GM19463 (cell line): ENCODE measurements around the gene FAM98C.
"Not testable (repeated sequence)": the region's sequence is repeated elsewhere in the genome, so short reads cannot be mapped to it uniquely, and the experiment has no call there.

Experiments
- ATAC-seq: cut with Tn5 transposase; IDR thresholded peaks from one replicate; pipeline ENCODE4 v1.9.1; 2021; ENCODE audit warnings: mild to moderate bottlenecking, moderate library complexity; ENCODE audit not compliant: unreplicated experiment

The FAM98C gene

DNA sequence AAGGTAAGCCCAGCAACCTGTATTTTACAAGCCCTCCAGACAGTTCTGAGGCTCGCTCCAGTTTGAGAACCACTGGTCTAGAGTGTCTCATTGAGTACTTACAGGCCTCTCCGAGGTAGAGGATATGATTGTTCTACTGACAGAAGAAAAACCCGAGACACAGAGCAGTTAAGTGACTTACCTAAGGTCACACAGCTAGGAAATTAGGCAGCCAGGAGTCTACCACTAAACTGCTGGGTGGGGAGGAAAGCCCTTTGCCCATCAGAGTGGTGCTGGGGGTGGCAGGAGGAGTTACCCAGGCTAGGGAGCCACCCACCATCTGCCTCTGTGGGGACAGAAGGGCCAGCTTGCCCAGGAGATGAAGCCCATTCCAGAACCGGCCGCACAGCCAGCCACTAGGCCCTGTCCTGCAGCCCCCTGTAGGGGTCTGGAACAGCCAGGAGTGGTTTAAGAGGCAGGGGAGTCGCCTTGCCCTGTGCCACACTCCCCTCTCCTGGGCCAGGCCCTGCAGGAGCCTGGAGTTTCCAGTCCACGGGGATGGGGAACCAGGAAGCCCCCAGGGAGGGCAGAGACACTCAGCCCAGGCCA, 22.4 kb downstream of the FAM98C start:
- no peak for ATAC-seq

DNA sequence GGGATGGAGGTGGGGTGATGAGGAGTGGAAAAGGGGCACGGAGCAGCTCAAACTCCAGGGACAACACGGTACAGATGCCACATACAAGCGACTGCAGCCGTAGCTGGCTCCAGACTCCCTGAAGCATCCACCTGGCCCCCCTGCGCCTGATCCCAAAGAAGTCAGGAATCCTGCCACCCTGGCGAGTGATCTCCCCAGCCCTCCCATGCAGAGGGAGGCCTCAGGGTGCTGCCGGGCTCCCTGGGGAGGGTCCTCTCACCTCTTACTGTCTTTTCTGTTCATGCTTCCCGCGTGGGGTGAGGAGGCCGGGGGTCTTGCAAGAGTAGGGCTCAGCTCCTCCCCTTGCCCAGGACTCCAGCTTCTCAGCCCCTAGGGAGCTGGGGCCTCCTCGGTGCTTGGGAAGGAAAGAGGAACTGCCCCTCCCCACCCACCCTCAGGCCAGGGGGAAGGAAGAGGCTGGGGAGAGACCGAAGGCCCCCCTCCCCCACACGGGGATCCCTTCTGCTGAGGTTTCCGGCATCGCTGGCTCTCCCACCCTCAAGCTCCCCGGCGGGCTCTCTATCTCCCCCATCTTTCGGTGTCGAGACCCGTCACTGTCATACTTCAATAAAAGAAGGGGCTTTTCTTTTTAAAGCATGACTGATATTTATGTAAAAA, 23.0 kb downstream of the FAM98C start, which contains the start of gene RASGRP4:
Gene RASGRP4 (minus strand): TSS at position 410 of the 657 bp plus-strand sequence. CDS start 128 bp downstream, at position 282.
- no peak for ATAC-seq

DNA sequence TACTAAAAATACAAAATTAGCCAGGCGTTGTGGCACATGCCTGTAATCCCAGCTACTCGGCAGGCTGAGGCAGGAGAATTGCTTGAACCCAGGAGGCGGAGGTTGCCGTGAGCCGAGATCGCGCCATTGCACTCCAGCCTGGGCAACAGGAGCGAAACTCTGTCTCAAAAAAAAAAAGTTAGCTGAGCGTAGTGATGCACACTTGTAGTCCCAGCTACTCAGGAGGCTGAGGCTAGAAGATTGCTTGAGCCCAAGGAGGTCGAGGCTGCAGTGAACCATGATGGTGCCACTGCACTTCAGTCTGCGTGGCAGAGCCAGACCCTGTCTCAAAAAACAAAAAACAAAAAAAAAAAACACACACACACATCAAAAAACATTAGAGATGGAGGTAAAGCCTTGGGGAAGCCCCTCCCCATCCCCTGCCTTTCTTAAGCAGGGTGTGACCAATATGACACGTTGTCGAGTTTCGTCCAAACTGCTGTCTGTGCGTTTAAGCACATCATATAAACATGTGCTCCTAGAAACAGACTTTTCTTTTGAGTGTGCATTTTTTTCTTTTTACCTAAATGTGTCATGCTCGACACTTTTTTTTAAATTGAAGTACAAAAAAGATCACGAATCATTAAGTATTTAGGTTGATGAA, 24.3 kb downstream of the FAM98C start:
- ATAC-seq: not testable (repeated sequence)

DNA sequence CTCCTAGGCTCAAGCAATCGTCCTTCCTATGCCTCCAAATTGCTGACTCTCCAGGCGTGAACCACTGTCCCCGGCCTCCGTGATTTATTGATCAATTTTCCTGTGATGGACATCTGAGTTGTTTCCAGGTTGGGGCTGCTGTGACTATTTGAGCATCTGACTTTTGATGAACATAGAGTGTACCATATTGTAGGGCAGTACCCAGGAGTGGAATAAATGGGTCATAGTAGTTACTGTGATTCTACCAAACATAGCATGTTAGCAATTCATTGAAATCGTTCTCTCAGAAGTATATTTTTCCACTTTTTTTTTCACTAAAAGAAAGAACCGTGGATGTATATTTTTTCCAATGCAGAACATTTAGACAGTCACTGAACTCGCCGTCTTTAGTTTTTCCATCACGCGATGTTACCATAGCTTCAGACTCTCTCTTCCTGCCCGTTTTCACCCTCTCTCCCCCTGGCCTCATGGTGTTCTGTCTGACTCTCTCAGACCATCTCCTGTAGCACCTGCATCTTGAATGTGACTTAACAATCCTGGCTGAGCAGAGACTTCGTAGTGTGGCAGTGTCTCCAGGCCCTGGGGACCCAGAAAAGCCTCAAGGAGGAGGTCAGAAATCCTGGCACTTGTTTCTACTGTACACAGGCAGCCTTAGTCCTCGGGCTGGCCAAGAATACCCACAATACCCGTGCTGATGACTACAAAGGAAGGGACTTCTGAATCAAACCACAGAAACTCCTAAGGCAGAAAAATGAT, 26.3 kb downstream of the FAM98C start:
- ATAC-seq: no peak

DNA sequence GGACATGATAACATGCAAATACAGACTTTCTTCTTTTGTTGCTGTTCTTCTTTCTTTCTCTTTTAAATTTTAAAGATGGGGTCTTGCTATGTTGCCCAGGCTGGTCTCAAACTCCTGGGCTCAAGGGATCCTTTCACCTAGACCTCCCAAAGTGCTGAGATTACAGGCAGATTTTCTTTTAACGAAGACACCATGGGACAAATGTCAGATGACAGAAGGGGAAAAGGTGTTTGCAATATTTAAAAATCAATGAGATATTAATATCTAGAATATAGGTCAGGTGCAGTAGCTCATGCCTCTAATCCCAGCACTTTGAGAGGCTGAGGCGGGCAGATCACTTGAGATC, 26.9 kb downstream of the FAM98C start:
- ATAC-seq: no peak

DNA sequence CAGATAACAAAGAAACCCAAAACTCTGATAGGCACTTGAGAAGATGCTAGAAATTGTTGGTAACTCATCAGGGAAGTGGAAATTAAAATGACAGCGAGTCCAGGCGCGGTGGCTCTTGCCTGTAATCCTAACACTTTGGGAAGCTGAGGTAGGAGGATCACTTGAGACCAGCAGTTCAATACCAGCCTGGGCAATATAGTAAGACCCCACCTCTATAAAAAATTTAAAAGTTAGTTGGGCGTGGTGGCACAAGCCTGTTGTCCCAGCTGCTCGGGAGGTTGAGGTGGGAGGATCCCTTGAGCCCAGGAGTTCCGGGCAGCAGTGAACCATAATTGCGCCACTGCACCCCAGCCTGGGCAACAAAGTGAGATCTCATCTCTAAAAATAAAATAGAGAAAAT, 28.0 kb downstream of the FAM98C start:
- ATAC-seq: no peak

DNA sequence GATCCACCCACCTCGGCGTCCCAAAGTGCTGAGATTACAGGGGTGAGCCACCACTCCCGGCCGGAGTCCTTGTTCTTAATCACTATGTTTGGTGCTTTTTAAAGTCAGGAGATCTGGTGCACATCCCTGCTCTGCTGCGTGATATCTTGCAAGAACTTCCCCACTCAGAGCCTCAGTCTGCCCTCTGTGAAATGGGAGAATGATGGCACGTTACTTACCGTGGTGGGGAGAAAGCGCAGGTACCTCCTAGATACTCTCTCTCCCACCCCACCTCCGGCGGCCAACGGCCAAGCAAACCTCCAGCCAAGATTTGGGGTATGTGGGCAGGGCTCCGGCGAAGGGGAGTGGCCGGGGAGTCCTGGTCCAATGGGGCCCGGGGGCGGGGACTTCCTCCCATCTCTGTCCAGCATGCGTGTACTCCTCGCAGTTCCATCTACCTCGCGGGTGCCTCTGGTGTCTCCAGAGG, 30.4 kb downstream of the FAM98C start, which contains the start of gene RYR1:
Gene RYR1 (plus strand): TSS at position 424 of the 466 bp plus-strand sequence. CDS start 139 bp downstream, outside the sequence.
- ATAC-seq: no peak

DNA sequence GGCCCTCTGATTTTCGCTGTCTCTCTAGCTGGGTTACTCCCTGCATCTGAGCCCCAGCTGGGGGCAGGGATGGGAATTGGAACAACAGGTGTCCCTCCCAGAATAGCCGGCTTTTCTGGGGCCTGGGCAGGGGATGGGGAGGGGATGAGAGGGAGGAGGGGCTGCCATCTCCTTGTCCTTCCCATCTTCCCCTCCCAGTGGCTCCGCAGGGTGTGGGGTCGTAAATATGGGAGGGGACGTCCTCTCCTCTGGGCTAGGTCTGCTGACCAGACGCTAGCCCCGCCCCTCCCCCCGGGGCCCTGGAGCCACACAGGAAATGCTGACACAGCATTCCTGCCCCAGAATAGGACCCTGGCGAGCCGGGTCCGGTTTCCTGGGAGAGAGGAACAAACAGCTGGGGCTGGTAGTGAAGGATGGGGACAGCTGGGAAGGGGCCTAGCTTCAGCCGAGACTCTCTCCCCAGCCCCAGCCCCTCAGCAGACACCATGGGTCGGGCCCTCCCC, 31.7 kb downstream of the FAM98C start:
- ATAC-seq: no peak

DNA sequence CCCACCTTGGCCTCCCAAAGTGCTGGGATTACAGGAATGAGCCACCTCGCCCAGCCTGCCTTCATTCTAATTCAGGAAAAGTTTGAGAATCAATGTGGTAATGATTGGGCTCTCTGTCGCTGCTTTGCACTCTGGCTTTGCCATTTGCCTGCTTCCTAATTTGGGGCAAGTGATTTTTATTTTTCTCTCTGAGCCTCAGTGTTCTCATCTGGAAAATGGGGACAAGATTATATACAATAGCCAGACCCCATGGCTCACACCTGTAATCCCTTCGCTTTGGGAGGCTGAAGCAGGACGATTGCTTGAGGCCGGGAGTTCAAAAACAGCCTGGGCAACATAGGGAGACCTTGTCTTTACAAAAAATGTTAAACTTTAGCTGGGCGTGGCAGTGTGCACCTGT, 34.4 kb downstream of the FAM98C start:
- ATAC-seq: no peak

DNA sequence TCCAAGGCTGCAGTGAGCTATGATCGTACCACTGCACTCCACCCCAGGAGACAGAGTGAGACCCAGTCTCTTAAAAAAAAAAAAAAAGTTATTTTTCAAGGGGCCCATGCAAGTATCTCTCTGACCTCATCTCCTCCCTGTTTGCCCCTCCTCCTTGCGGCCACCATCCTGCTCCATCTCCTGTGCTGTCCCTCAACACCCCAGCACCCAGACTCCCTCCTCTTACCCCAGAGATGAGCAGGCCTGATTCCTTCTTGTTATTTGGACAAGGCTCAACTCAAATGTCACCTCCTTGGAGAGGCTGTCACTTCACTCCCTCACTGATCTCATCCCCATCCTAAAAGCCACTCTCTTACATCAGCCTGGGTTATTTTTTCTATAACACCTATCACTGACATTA, 35.0 kb downstream of the FAM98C start:
- ATAC-seq: no peak

DNA sequence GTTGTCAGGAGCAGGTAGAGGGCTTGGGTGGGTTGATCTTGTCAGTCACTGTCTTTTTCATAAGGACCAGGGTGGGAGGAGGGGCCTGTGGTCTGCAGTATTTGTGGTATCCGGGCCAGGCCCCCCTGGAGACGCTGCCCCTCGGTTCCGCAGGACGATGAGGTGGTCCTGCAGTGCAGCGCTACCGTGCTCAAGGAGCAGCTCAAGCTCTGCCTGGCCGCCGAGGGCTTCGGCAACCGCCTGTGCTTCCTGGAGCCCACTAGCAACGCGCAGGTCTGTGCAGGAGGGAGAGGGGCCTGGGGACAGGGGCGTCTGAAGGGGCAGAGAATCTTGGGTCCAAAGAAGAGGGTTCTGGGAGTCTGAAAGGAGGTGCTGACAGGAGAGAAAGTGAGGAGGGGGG, 37.7 kb downstream of the FAM98C start:
- ATAC-seq: no peak

DNA sequence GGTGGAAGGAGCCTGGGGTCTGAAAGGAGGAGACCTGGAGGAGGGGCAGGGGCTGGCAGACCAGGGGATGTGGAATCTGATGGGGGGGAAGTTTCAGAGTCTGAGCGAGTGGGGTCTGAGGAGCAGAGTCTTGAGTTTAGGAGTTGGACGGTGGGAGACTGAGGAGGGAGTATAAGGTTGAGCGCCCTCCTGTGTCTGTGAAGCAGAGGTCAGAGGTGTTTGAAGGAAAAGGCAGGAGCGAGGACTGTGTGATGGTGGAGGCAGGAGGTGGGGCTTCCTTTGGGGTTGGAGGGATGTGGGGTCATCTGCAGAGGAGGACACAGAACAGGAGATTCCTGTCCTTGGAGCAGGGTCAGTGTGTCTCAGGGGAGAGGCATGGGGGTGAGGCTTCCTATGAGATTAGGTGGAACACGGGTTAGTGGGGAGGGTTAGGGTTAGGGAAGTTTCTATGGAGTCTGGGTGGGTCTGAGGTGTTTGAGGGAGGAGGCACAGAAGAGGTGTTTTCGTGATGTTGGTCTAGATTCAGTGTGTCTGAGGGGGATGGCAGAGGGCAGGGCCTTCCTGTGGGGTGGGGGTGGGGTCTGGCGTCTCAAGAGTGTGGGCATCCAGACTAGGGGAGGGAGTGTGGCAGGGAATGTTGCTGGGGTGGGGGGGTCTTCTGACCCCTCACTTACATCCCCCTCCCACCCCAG, 38.9 kb downstream of the FAM98C start:
- ATAC-seq: no peak

DNA sequence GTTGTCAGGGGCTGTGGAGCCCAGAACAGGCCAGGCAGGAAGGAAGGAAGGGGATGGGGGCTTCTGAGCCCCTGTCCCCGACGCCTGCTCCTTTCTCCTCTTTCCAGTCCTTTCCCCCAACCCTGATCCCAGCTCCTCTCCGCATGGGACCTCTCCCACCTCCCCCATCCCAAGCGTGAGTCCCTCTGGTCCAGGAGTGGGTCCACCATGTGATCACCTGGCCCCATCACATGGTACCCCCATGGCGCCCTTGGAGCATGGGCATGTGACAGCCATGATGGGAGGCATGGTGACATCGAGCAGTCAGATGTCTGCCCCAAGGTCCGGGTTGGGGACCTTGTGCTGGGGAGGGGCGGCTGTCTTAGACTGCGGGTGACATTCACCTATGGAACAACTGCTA, 39.8 kb downstream of the FAM98C start:
- ATAC-seq: no peak

DNA sequence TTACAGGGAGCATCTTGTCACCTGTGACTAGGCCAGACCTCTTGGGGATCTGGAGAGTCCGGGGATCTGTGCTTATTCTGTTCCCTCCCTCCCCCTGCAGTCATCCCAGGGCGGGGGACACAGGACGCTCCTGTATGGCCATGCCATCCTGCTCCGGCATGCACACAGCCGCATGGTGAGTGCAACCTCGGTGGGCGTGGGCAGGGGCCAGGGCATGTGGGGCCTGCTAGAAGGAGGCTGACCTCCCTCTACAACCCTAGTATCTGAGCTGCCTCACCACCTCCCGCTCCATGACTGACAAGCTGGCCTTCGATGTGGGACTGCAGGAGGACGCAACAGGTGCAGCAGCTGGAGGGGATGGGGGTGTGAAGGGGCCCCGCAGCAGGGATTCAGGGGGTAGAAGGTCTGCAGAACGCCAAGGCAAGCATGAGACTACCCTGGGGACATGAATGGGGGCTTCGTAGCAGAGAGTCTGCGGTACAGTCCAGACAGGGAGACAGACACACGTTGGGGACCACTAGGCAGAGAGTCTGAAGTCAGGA, 40.6 kb downstream of the FAM98C start:
- ATAC-seq: no peak

DNA sequence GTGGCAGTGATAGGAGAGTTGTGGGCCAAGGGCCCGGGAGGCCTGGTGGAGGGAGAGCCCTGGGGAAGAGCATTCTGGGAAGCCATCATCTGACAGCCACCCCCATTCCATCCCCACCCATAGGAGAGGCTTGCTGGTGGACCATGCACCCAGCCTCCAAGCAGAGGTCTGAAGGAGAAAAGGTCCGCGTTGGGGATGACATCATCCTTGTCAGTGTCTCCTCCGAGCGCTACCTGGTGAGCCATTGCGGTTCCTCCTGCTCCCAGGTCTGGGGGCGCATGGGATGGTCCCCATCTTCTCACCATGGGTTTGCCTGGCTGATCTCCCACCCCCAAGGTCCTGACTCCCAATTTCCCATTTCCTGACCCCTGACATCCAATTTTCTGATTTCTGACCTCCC, 41.1 kb downstream of the FAM98C start:
- no peak for ATAC-seq

DNA sequence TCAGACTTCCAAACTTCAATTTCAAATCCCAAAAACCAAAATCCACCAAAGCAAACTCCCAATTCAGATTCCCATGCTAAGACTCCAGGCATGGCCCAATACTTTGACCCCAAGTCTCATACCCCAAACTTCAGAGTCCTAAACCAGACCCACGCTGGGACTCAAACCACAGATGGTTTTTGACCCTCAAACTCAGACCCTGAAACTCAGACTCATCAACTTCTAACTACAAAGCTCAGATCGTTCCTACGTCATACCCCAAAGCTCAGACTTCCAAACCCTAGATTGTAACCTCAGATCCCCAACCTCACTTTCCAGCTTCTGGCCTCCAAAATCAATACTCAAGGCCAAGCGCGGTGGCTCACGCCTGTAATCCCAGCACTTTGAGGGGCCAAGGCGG, 42.5 kb downstream of the FAM98C start:
- no peak for ATAC-seq

DNA sequence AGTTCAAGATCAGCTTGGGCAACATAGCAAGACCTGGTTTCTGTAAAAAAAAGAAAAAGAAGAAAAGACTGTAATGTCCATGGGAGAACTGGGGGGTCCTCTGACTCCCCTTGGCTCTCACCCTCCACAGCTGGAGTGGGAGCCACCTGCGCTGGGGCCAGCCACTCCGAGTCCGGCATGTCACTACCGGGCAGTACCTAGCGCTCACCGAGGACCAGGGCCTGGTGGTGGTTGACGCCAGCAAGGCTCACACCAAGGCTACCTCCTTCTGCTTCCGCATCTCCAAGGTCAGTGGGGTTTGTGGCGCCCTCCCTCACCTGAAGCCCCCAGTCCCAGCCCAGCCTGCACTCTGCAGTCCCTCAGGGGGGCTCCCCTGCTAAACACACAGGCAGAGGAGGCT, 45.3 kb downstream of the FAM98C start:
- ATAC-seq: no peak

DNA sequence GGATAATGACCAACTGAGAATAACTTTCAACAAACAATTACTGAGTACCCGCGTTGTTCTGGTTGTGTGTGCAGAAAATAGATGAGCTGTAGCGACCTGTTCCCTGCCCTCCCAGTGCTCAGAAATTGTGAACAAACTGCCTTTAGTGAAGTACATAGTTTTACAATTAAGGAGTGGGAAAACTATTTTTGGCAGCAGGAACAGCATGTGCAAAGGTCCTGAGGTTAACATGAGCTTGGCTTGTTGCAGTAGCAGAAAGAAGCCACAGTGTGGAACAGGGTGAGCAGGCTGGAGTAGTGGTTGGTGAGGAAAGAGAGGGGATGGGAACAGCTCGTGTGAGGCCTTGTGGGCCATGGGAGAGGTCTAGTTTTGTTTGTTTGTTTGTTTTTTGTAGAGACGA, 46.6 kb downstream of the FAM98C start:
- no peak for ATAC-seq

DNA sequence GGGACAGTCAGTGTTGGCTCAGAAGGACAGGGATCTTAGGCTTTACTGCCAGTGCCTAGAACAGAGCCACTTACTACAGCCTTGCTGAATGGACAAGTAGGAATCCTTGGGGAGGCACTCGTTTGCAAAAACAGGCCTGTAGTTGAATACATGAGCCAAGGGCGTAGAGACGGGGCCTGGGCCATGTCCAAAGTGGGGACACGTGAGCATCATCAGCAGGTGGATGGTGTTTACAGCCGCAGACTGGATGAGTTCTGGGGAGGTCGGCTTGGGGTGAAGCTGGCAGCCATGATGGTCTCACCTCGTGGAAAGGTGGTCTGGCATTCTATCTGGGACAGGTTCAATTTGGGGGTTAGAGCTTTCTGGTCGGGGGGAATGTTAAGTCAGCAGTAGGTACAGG, 48.1 kb downstream of the FAM98C start:
- no peak for ATAC-seq

DNA sequence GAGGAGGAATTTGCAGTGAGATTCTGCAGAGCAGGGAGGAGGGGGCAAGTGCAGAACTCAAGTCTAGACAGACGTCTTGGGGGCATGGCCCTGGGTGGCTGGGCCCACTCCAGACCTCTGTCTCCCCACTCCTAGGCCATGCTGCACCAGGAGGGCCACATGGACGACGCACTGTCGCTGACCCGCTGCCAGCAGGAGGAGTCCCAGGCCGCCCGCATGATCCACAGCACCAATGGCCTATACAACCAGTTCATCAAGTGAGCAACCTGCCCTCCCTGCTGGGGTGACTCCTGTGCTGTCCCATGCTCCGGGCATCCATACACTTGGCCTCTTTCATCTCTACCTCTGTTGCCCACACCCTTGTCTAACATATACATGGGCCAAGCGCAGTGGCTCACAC, 48.7 kb downstream of the FAM98C start:
- no peak for ATAC-seq
